Stimulated activated naive CD8-positive, alpha-beta T cell treated with anti-CD3 and anti-CD28 coated beads, Interleukin-15, amount 100 ng/mL, for 72 hours (primary cell): ENCODE results near the gene CAMKMT.
A peak's percentile ranks its signal among the peaks of the same experiment; 100 is the strongest.

Experiments
- ATAC-seq: fragments of 150-1000 bp; cut with Tn5 transposase; 2 replicates; pipeline ENCODE4 v1.10.0; 2021; ENCODE audit warnings: mild to moderate bottlenecking, moderate library complexity
- DNase-seq, 2 donors: peaks; one replicate each; pipeline ENCODE4 v3.0.0; 2021 to 2022
- H3K27ac Mint-ChIP-seq, 2 donors: one replicate each; pipeline ENCODE4 v1.8.0; 2022; ENCODE audit warnings: mild to moderate bottlenecking in 2 of 2, mixed read lengths in 2 of 2, moderate library complexity in 2 of 2
- H3K27me3 Mint-ChIP-seq: one replicate; pipeline ENCODE4 v1.8.0; 2022; ENCODE audit warnings: mixed read lengths
- H3K4me1 Mint-ChIP-seq: one replicate; pipeline ENCODE4 v1.8.0; 2022; ENCODE audit warnings: mild to moderate bottlenecking, mixed read lengths
- H3K4me3 Mint-ChIP-seq, 2 donors: one replicate each; pipeline ENCODE4 v1.8.0; 2022; ENCODE audit warnings: mild to moderate bottlenecking in 2 of 2, mixed read lengths in 2 of 2, moderate library complexity in 1 of 2
- H3K9me3 Mint-ChIP-seq, 2 donors: one replicate each; pipeline ENCODE4 v1.8.0; 2022; ENCODE audit warnings: mixed read lengths in 2 of 2

CAMKMT gene

DNA sequence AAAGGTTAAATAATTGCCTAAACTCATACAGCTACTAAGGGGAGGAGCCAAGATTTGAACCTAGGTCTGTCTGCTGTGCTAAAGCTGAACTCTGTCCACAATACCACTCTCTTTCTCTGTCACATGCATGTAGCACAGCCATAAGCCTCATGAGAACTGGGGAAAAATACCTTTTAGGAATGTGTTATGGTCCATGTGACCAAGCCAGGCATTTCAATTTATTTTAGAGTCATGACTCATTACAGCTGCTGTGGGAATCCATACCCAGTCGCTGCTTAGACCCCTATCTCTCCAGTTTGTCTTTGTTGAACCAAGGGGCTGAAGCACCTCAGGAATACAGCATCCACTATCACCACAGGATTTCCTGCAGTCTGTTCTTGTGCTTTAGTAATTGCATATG is 379.8 kb downstream of the CAMKMT start:
- DNase-seq = no peak
- no peak overlapping the region for H3K4me3 Mint-ChIP-seq
- peaks cover 12% of the 10 kb centered on the region in 2 donors for H3K9me3 Mint-ChIP-seq
- H3K27me3 Mint-ChIP-seq = no peaks in the 10 kb centered on the region
- no peak for ATAC-seq
- H3K4me1 Mint-ChIP-seq = no peaks in the 10 kb centered on the region
- no peak overlapping the region for H3K27ac Mint-ChIP-seq

DNA sequence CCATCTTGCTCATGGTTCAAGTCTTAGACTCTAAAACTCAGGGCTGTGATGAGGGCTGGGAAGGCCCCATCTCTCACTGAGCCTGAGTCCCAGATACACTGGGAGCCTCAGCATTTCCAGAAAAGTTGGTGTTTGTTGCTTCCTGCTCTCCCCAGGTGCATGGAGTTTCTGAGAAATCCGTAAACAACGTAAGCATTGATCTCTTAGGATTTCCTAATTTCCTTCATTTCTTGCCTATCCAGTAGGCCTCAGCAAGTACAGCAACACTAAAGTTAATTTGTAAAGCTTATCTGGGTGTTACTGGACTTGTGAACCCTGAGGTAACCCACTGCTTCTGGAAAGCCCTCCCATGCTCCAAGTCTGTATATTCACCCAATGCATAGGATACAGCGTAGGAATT is 380.3 kb downstream of the CAMKMT start:
- no peak overlapping the region for H3K27ac Mint-ChIP-seq
- H3K4me3 Mint-ChIP-seq = no peak overlapping the region
- DNase-seq (no peak), ATAC-seq (no peak)
- no peaks in the 10 kb centered on the region for H3K27me3 Mint-ChIP-seq
- peaks cover 6 to 8% of the 10 kb centered on the region in 2 donors for H3K9me3 Mint-ChIP-seq
- no peaks in the 10 kb centered on the region for H3K4me1 Mint-ChIP-seq

DNA sequence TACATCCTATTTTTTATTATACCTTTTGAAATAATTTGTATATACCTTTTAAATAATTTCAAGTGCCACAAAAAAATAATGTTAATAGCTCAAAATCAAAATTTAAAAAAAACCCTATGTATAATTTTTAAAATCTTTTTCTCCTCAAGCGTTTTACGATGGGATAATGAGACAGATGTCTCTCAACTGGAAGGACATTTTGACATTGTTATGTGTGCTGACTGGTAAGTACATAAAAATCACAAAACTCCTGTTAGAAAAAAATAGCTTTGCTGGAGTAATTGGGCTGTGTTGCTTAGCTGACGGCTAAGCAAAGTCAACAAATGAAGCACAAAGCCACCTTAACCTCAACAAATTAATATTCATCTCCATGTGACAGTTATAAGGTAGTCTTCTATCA is 381.7 kb downstream of the CAMKMT start:
- DNase-seq (no peak), ATAC-seq (no peak)
- Mint-ChIP-seq H3K4me3 (no peak overlapping the region), H3K4me1 (no peaks in the 10 kb centered on the region), H3K27me3 (no peaks in the 10 kb centered on the region), H3K27ac (no peak overlapping the region), H3K9me3 (no peaks in the 10 kb centered on the region)

DNA sequence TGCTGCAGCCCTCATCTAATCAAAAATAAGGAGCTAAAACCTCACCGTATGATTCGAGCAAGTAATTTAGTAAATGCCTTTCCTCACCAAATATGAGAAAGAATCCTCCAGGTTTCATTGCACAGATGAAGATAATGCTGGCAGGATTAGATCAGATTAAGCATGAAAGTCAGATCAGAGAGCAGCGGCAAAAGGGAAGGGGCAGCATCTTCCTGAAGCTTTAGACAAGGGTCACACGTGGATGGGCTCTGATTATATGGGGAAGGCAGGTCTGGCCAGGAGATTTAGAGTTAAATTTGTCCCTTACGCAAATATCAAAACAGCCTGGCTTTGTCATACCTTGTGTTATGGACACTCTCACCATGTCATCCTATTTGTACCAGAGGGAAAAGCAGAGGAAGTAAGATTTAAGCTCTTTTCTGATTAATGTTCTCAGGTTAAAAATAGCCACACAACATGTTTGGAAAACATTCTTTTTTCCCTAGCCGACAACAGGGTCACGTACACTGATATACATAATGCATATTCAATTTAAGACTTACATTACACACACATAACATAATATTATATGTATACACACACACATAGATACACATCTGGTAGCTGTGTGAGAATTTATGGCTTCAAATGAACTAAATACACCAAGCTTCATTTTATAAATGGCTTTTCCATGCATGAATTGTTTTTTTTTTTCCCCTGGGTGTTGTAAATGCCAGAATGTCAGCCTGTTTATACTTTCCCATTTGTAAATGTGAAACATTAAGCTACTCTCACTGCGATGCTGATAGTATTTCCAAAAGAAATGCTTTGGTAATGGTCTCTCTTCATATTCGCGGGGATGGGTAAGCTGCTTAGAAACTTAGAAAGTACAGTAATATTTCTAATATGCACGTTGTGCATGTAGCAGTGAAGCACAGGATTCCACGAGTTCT is 383.5 kb downstream of the CAMKMT start:
- no peak overlapping the region for H3K4me3 Mint-ChIP-seq
- ATAC-seq (no peak), DNase-seq (no peak)
- no peaks in the 10 kb centered on the region for H3K27me3 Mint-ChIP-seq
- H3K9me3 Mint-ChIP-seq = no peaks in the 10 kb centered on the region
- H3K27ac Mint-ChIP-seq = no peak overlapping the region
- H3K4me1 Mint-ChIP-seq = no peaks in the 10 kb centered on the region

DNA sequence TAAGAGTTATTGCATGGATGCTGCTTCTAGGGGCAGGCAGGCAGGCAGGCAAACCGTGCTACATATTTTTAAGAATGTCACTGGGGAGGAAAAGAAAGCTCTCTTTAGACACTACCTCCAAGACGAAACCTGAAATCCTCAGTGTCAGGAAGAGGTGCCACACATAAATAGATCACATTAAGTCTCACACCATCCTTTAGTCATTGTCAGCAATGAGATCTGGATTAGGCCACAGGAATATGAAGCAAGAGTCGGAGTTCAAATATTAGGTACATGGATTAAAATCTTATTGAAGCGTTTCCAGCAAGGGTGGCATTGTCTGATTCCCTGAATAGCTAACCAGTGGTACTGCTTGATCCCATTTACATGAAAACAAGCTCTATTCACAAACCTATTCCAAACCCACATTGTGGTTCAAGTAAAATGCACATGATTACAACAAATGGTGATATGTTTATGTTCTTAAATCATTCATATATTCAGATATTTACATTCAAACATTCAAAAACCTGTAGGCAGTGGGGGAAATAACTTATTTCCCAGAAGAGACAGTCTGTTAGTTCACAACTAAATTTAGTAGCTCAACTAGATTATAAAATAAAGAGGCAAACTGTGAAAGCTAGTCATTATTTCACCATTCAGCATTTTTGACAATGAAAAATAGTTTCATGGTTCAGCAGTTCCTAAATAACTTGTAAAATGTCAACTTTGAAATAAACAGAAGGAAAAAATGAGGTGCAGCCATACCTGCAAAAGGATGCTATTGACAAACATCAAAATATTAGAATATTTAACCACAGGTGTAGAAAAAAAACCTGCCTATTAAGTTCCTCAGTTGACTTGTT is 384.4 kb downstream of the CAMKMT start:
- H3K27ac Mint-ChIP-seq = peak overlapping the region in 1 of 2 donors; percentile 53
- no peaks in the 10 kb centered on the region for H3K9me3 Mint-ChIP-seq
- no peaks in the 10 kb centered on the region for H3K4me1 Mint-ChIP-seq
- ATAC-seq (no peak), DNase-seq (no peak)
- no peaks in the 10 kb centered on the region for H3K27me3 Mint-ChIP-seq
- no peak overlapping the region for H3K4me3 Mint-ChIP-seq

DNA sequence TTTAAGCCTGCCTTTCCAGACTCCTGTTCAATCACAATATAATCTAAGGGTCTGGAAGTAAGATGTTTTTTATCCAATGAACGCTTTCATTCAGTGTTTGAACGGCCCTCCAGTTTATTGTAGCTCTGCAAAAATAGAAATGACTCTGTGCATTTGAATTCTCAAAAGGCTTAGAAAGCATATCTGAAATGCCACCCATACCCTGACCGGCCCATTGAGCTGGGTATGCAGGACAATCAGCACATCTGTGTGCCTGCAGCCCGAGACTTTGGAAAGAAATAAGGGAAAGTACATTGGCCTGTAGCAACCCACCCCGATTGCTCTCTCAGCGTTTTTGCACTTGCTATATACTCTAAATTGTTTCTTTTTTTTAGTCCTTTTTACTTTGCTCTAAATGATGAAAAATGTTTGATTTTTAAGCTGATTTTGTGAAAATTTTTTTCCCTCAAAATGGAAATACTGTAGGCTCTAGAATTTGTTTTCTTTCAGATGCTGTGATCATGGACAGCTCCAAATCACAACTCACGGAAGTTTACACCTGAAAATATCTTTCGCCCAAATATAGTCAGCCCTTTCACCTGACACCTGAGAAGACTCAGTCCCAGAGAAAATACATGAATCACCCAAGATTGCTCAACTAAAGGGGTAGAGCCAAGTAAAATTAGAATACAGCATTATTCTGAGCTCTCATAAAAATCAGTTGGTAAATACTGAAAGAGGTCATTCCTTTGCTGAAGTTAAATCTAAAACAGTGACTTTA is 385.3 kb downstream of the CAMKMT start:
- Mint-ChIP-seq H3K27ac (no peak overlapping the region), H3K4me1 (peaks cover 4% of the 10 kb centered on the region), H3K27me3 (no peaks in the 10 kb centered on the region), H3K9me3 (no peaks in the 10 kb centered on the region), H3K4me3 (no peak overlapping the region)
- DNase-seq = no peak
- no peak for ATAC-seq

DNA sequence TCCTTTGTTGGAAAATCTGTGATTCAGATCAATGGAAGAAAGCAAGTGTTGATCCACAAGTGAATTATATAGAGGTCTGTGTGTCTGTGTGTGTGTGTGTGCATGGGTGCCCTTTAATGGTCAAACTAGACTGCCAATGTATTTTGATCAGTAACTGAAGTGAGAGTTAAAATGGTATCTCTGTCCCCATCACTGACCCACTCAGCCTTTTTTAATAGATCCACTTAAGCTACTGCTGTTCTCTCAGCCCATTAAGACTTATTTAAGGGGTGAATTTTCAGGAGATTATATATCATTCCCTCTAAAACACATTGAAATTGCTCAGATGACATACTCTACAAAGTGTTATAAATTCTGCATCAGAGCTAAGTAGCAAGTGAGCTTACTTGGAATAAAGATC is 386.0 kb downstream of the CAMKMT start:
- H3K27me3 Mint-ChIP-seq = no peaks in the 10 kb centered on the region
- DNase-seq = no peak
- no peak overlapping the region for H3K4me3 Mint-ChIP-seq
- H3K27ac Mint-ChIP-seq = no peak overlapping the region
- no peaks in the 10 kb centered on the region for H3K9me3 Mint-ChIP-seq
- H3K4me1 Mint-ChIP-seq = peaks cover 4% of the 10 kb centered on the region
- ATAC-seq = no peak

DNA sequence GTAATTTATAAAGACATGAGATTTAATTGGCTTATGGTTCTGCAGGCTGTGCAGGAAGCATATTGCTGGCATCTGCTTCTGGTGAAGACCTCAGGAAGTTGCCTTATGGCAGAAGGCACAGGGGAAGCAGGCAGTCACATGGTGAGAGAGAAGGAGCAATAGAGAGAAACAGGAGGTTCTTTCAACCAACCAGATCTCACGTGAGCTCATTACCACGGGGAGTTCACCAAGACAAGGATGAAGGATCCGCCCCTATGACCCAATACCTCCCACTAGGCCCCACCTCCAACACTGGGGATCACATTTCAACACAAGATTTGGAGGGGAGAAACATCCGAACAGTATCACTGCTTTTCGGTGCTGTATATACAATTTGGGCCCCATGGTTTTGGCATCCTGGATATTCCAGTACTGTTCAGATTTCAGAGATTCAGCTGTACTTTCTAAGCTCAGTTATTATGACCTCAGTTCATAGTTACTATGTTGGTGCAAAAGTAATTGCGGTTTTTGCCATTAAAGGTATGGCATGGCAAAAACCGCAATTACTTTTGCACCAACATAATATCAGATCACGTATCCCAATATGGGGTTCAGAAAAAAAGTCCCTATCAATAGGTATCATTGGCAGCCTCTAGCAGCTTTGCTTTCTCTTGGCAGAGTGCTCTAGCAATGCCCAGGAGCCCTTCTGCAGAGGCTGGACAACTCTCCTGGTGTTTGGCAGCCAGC is 390.2 kb downstream of the CAMKMT start:
- DNase-seq (no peak), ATAC-seq (no peak)
- no peak overlapping the region for H3K4me3 Mint-ChIP-seq
- H3K9me3 Mint-ChIP-seq = no peaks in the 10 kb centered on the region
- no peak overlapping the region for H3K27ac Mint-ChIP-seq
- no peaks in the 10 kb centered on the region for H3K27me3 Mint-ChIP-seq
- peaks cover 8% of the 10 kb centered on the region for H3K4me1 Mint-ChIP-seq

DNA sequence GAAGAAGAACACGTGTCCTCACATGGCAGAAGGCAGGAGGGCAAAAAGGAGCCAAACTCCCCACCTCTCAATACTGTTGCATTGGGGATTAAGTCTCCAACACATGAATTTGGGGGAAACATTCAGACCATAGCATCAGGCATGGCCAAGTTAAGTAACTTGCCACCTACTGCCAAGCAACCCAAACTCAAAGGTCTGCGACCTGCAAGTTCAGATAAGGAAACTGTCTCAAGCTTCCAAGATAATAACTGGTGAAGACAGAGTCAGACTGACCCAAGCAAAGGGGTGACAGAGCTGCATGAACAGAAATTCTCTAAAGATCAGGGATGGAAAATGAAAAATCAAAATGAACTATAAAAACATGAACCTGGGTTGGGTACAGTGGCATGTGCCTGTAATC is 391.0 kb downstream of the CAMKMT start:
- no peaks in the 10 kb centered on the region for H3K27me3 Mint-ChIP-seq
- no peak overlapping the region for H3K27ac Mint-ChIP-seq
- peaks cover 8% of the 10 kb centered on the region for H3K4me1 Mint-ChIP-seq
- DNase-seq (no peak), ATAC-seq (no peak)
- H3K9me3 Mint-ChIP-seq = no peaks in the 10 kb centered on the region
- H3K4me3 Mint-ChIP-seq = no peak overlapping the region

DNA sequence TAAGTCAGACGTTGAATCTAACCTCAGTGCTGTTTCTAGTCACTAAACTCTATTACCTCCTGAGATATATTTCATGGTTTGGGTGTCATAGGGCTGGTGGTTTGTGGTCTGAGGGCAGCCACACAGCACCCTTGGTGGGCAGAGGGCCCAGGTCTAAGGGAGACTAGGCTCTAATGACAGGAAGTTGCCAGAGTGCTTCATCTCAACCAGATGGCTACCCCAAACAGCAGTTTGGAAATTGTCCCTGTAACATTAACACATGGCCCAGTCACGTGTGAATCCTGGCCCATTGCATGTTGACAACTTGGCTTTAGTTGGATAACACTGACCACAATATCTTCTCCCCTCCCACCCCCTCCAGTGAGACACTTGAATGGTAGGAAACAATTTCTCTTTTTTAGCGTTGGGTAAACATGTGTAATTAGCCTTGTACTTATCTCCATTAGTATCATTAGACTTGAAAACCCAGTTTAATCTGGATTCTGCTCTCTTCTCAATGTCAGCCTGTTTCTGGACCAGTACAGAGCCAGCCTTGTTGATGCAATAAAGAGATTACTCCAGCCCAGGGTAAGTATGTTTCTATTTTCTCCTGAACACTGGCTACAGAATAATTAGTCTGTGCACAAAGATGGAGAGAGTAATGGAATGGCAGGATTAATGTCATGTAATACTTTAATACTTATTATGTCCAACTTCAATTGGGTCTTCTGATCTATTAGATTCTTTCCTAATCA is 392.0 kb downstream of the CAMKMT start:
- no peaks in the 10 kb centered on the region for H3K9me3 Mint-ChIP-seq
- DNase-seq (peak; percentile 44 to 70), ATAC-seq (peak; percentile 98)
- no peaks in the 10 kb centered on the region for H3K27me3 Mint-ChIP-seq
- no peak overlapping the region for H3K4me3 Mint-ChIP-seq
- H3K4me1 Mint-ChIP-seq = peaks cover 8% of the 10 kb centered on the region
- no peak overlapping the region for H3K27ac Mint-ChIP-seq

DNA sequence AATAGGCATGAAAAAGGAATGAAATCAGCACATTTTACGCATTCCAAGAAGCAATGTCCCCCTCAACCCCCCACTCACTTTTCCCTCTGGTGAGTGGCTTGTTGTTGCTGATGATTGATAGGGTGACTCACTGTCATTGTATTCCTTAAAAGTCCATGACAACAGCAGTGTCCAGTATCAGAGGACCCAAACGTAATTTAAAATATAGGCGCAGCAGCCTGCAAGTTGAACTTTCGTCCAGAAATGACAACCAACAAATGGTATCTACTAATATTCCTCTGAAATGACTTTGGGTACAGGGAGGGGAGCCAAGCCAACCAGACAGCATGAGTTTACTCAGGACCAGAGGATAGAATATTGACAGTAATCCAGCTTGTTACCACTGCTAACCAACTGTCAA is 396.8 kb downstream of the CAMKMT start:
- no peak overlapping the region for H3K27ac Mint-ChIP-seq
- H3K4me1 Mint-ChIP-seq = peaks cover 1% of the 10 kb centered on the region
- ATAC-seq (no peak), DNase-seq (no peak)
- H3K4me3 Mint-ChIP-seq = no peak overlapping the region
- no peaks in the 10 kb centered on the region for H3K9me3 Mint-ChIP-seq
- no peaks in the 10 kb centered on the region for H3K27me3 Mint-ChIP-seq

DNA sequence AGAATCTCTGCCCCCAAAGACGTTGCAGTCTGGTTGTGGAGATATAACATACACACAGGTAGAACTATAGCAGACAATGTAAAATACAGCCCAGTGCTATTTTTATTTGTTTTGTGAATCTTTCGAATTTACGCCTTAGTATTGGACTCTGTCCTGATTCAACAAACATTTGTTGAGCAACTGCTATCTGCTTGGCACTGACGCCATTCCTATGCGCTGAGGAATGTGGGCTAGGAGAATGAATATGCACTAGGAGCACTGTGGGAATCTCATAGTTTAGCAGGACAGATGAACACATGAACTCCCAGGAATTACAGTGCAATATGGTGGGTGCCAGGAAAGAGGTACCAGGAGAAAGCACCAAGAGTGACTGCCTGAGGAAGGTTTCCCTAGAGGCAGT is 398.1 kb downstream of the CAMKMT start:
- Mint-ChIP-seq H3K27me3 (no peaks in the 10 kb centered on the region), H3K4me3 (no peak overlapping the region), H3K27ac (no peak overlapping the region), H3K9me3 (no peaks in the 10 kb centered on the region), H3K4me1 (no peaks in the 10 kb centered on the region)
- DNase-seq = no peak
- no peak for ATAC-seq

DNA sequence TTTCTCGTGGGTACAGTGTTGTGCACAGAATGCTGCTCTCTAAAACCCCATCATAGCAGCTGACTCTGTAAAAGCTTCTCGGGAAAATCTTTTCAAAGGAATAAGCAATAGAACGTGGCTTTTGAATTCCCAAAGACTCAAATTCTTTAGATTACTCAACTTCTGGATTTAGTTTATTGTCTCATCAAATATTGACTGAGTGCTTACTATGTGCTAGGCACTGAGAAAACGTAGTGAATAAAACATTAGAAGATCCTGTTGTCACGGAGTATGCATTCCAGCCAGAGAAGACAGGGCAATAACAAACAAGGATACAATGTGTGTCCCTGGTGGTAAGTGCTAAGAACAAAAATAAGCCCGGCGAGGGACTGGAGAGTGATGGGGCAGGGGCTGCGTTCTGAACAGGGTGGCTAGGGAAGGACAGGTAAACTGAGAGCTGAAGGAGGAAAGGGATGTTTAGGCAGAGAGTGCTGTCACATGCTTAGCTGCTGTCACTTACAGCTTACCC is 401.6 kb downstream of the CAMKMT start:
- no peak for DNase-seq
- Mint-ChIP-seq H3K9me3 (no peaks in the 10 kb centered on the region), H3K27me3 (no peaks in the 10 kb centered on the region), H3K4me3 (no peak overlapping the region), H3K4me1 (no peaks in the 10 kb centered on the region), H3K27ac (peak overlapping the region in 1 of 2 donors; percentile 1)
- ATAC-seq = no peak

DNA sequence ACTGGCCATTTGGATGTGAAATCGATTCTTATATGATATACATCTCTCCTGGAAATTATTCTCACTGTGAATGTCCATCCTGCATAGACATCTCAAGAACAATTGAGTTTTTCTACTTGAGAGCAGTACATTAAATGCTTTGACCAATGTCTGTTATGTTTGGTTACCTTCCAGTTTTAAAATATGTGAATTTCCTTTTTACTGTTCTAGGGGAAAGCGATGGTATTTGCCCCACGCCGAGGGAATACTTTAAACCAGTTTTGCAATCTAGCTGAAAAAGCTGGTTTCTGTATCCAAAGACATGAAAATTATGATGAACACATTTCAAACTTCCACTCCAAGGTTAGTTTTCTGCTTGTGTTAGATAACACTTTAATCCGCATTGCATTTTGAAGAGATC is 404.5 kb downstream of the CAMKMT start:
- no peak overlapping the region for H3K27ac Mint-ChIP-seq
- no peak for DNase-seq
- H3K4me1 Mint-ChIP-seq = no peaks in the 10 kb centered on the region
- H3K4me3 Mint-ChIP-seq = no peak overlapping the region
- H3K27me3 Mint-ChIP-seq = no peaks in the 10 kb centered on the region
- no peak for ATAC-seq
- no peaks in the 10 kb centered on the region for H3K9me3 Mint-ChIP-seq
